ENCODE results near the gene ZNF276.

GRCh38 chr16:89693289-89693731 is 28.0 kb upstream of the ZNF276 start:
- TF ChIP-seq CTCF (IDR thresholded peaks at IDR 0.05; ENCODE audit: low read depth, low read length): no peak
- TF ChIP-seq EZH2phosphoT487 (IDR thresholded peaks at IDR 0.05; ENCODE audit: low read depth): no peak

Measured in OCI-LY3 (cell line).